Stomach (tissue), 4 donors: ENCODE results near the gene CDH1.

Experiments used
- CTCF ChIP-seq, 7 experiments: fragments of 450-650 bp in 4 of 7; fragments of 200-600 bp in 3 of 7; sonication (generic) in 3 of 7; IDR thresholded peaks; one replicate each; pipeline ENCODE4 v1.5.1; 2016 to 2019; ENCODE audit warnings: antibody characterized with exemption in 7 of 7, control low read depth in 2 of 7, mild to moderate bottlenecking in 1 of 7
- EP300 ChIP-seq: sonication (generic); formaldehyde crosslinking; IDR thresholded peaks from one replicate; pipeline ENCODE4 v1.6.1; 2017; ENCODE audit warnings: antibody characterized with exemption
- POLR2A ChIP-seq, 4 donors: fragments of 450-650 bp; IDR thresholded peaks; one replicate each; pipeline ENCODE4 v1.6.1; 2016; ENCODE audit warnings: antibody characterized with exemption in 4 of 4, control low read depth in 2 of 4, mild to moderate bottlenecking in 1 of 4, moderate library complexity in 1 of 4
- POLR2AphosphoS5 ChIP-seq, 3 donors: sonication (generic); formaldehyde crosslinking; IDR thresholded peaks; one replicate each; pipeline ENCODE4 v1.6.1; 2016; ENCODE audit warnings: antibody characterized with exemption in 3 of 3

GRCh38 chr16:68713361-68713760 is 23.7 kb upstream of the CDH1 start:
- TF ChIP-seq CTCF (IDR thresholded peaks at IDR 0.05) (no peak), POLR2AphosphoS5 (IDR thresholded peaks at IDR 0.05) (no peak), POLR2A (IDR thresholded peaks at IDR 0.05) (no peak), EP300 (no peak)
